Mesenchymal stem cell (in vitro differentiated cells and primary cell): ENCODE data around the gene SAT1.

Experiments used
- DNase-seq: peaks from one replicate; pipeline ENCODE4 v3.0.0-alpha.2; 2013
- H2AFZ ChIP-seq: one replicate; pipeline ENCODE4 v1.6.1; 2013; ENCODE audit warnings: low read depth, mild to moderate bottlenecking, control low read depth, inconsistent platforms, low read length, moderate library complexity
- H2AK5ac ChIP-seq: 2 replicates; pipeline ENCODE4 v1.6.1; 2013; ENCODE audit warnings: low read length, moderate library complexity, mild to moderate bottlenecking, inconsistent platforms; ENCODE audit not compliant: severe bottlenecking
- H2BK120ac ChIP-seq: one replicate; pipeline ENCODE4 v1.6.1; 2013; ENCODE audit warnings: low read depth, mild to moderate bottlenecking, inconsistent platforms, low read length, moderate library complexity
- H2BK12ac ChIP-seq, 2 experiments: one replicate each; pipeline ENCODE4 v1.6.1; 2013; ENCODE audit warnings: inconsistent platforms in 2 of 2, low read length in 2 of 2, mild to moderate bottlenecking in 2 of 2, moderate library complexity in 2 of 2, control low read depth in 1 of 2
- H2BK15ac ChIP-seq: one replicate; pipeline ENCODE4 v1.6.1; 2013; ENCODE audit warnings: mild to moderate bottlenecking, low read depth, inconsistent platforms; ENCODE audit not compliant: poor library complexity, severe bottlenecking
- H2BK5ac ChIP-seq: 2 replicates; pipeline ENCODE4 v1.6.1; 2013; ENCODE audit warnings: low read depth, mild to moderate bottlenecking, low read length, control low read depth, inconsistent platforms; ENCODE audit not compliant: poor library complexity, severe bottlenecking
- H3K14ac ChIP-seq, 2 experiments: one replicate each; pipeline ENCODE4 v1.6.1; 2013; ENCODE audit warnings: inconsistent platforms in 2 of 2, low read length in 2 of 2, control low read depth in 1 of 2, mild to moderate bottlenecking in 1 of 2, moderate library complexity in 1 of 2
- H3K18ac ChIP-seq, 2 experiments: one replicate each; pipeline ENCODE4 v1.6.1; 2013; ENCODE audit warnings: inconsistent platforms in 2 of 2, low read length in 2 of 2, control low read depth in 1 of 2, low read depth in 1 of 2, mild to moderate bottlenecking in 1 of 2
- H3K23ac ChIP-seq, 2 experiments: one replicate each; pipeline ENCODE4 v1.6.1; 2013; ENCODE audit warnings: inconsistent platforms in 2 of 2, low read length in 2 of 2, mild to moderate bottlenecking in 2 of 2, moderate library complexity in 2 of 2, control low read depth in 1 of 2
- H3K27ac ChIP-seq: 2 replicates; pipeline ENCODE4 v1.5.1; 2013; ENCODE audit warnings: mild to moderate bottlenecking, moderate library complexity, low read length, control low read depth, inconsistent platforms; ENCODE audit not compliant: poor library complexity, severe bottlenecking
- H3K27me3 ChIP-seq, 2 experiments: 2 replicates each; pipeline versions ENCODE4 v1.6.1 to v1.7.0; 2013; ENCODE audit warnings: low read length in 2 of 2, mild to moderate bottlenecking in 2 of 2, moderate library complexity in 2 of 2, control low read depth in 1 of 2, inconsistent platforms in 1 of 2; ENCODE audit not compliant: control insufficient read depth in 1 of 2, insufficient read depth in 1 of 2
- H3K36me3 ChIP-seq, 2 experiments: 2 replicates each; pipeline versions ENCODE4 v1.6.1 to v1.7.0; 2013; ENCODE audit warnings: low read length in 2 of 2, control low read depth in 1 of 2, inconsistent platforms in 1 of 2, low read depth in 1 of 2, mild to moderate bottlenecking in 1 of 2; ENCODE audit not compliant: insufficient read depth in 2 of 2, control insufficient read depth in 1 of 2
- H3K4ac ChIP-seq, 2 experiments: one replicate each; pipeline ENCODE4 v1.6.1; 2013; ENCODE audit warnings: inconsistent platforms in 2 of 2, low read length in 2 of 2, mild to moderate bottlenecking in 2 of 2, moderate library complexity in 2 of 2, control low read depth in 1 of 2, low read depth in 1 of 2
- H3K4me1 ChIP-seq: 2 replicates; pipeline ENCODE4 v1.6.1; 2013; ENCODE audit warnings: low read depth, low read length, control low read depth; ENCODE audit not compliant: control insufficient read depth, insufficient read depth
- H3K4me2 ChIP-seq: 2 replicates; pipeline ENCODE4 v1.6.1; 2013; ENCODE audit warnings: low read length, mild to moderate bottlenecking, inconsistent platforms; ENCODE audit not compliant: poor library complexity, severe bottlenecking
- H3K4me3 ChIP-seq, 2 experiments: 2 replicates each; pipeline versions ENCODE4 v1.5.1 to v1.7.0; 2013; ENCODE audit warnings: low read length in 2 of 2, mild to moderate bottlenecking in 2 of 2, control low read depth in 1 of 2, low read depth in 1 of 2; ENCODE audit not compliant: insufficient read depth in 1 of 2
- H3K79me1 ChIP-seq: replicated peaks from 2 replicates; pipeline ENCODE4 v1.6.1; 2013; ENCODE audit warnings: mild to moderate bottlenecking, control low read depth, low read length, inconsistent platforms; ENCODE audit not compliant: poor library complexity, severe bottlenecking
- H3K9ac ChIP-seq: 2 replicates; pipeline ENCODE4 v1.7.0; 2013; ENCODE audit warnings: mild to moderate bottlenecking, low read length, moderate library complexity
- H3K9me3 ChIP-seq: 2 replicates; pipeline ENCODE4 v1.7.0; 2013; ENCODE audit warnings: mild to moderate bottlenecking, low read length; ENCODE audit not compliant: control insufficient read depth
- H4K8ac ChIP-seq: one replicate; pipeline ENCODE4 v1.6.1; 2013; ENCODE audit warnings: inconsistent platforms, mild to moderate bottlenecking, low read length, moderate library complexity
- H4K91ac ChIP-seq: one replicate; pipeline ENCODE4 v1.6.1; 2013; ENCODE audit warnings: mild to moderate bottlenecking, low read length, inconsistent platforms
- WGBS: methylation state at CpG from one replicate; pipeline ENCODE4 v1.1.7; 2013; ENCODE audit warnings: mixed read lengths; 5-methylcytosine and 5-hydroxymethylcytosine counted together

The SAT1 gene

GRCh38 chrX:23792861-23793553 lies 10.0 kb downstream of the SAT1 start:
- WGBS = 62% methylated on average over 6 of the region's 6 CpGs

GRCh38 chrX:23795221-23795620 lies 12.2 kb downstream of the SAT1 start:
- Histone ChIP-seq H2BK120ac (no peak overlapping the region), H2BK12ac (no peak overlapping the region)
- 82% methylated on average over 6 of the region's 8 CpGs for WGBS

More at GRCh38 chrX:23792861-23793553, 10.0 kb downstream of the SAT1 start:
- Histone ChIP-seq H2AK5ac (no peak overlapping the region), H2BK120ac (no peak overlapping the region), H3K4me2 (no peak overlapping the region), H2BK15ac (no peak overlapping the region), H3K4me1 (no peaks in the 10 kb centered on the region), H3K36me3 (no peaks in the 10 kb centered on the region), H2BK5ac (no peak overlapping the region), H4K8ac (no peak overlapping the region), H3K27ac (no peak overlapping the region), H3K27me3 (peaks cover 0 to 10% of the 10 kb centered on the region in 2 experiments), H3K23ac (no peak overlapping the region), H4K91ac (no peak overlapping the region), H3K4me3 (no peak overlapping the region), H3K4ac (no peak overlapping the region), H2BK12ac (no peak overlapping the region), H3K79me1 (no peaks in the 10 kb centered on the region), H3K14ac (no peak overlapping the region), H2AFZ (no peak overlapping the region), H3K18ac (no peak overlapping the region), H3K9me3 (no peaks in the 10 kb centered on the region), H3K9ac (no peak overlapping the region)
- DNase-seq = no peak

GRCh38 chrX:23797371-23798128 lies 14.6 kb downstream of the SAT1 start:
- Histone ChIP-seq H3K27ac (no peak overlapping the region), H3K14ac (no peak overlapping the region), H3K4me1 (no peaks in the 10 kb centered on the region), H4K8ac (no peak overlapping the region), H3K36me3 (no peaks in the 10 kb centered on the region), H3K79me1 (no peaks in the 10 kb centered on the region), H3K27me3 (peaks cover 0 to 10% of the 10 kb centered on the region in 2 experiments), H3K4me2 (no peak overlapping the region), H2AK5ac (no peak overlapping the region), H2BK120ac (no peak overlapping the region), H2AFZ (no peak overlapping the region), H4K91ac (no peak overlapping the region), H3K23ac (no peak overlapping the region), H3K9me3 (no peaks in the 10 kb centered on the region), H3K4me3 (no peak overlapping the region), H2BK15ac (no peak overlapping the region), H3K18ac (no peak overlapping the region), H2BK5ac (no peak overlapping the region), H3K4ac (no peak overlapping the region), H3K9ac (no peak overlapping the region), H2BK12ac (no peak overlapping the region)
- WGBS = 84% methylated on average over 9 of the region's 12 CpGs
- DNase-seq = no peak

More at GRCh38 chrX:23795221-23795620, 12.2 kb downstream of the SAT1 start:
- Histone ChIP-seq H3K4me3 (no peak overlapping the region), H3K79me1 (no peaks in the 10 kb centered on the region), H2BK5ac (no peak overlapping the region), H3K4ac (no peak overlapping the region), H2BK15ac (no peak overlapping the region), H3K27ac (no peak overlapping the region), H3K4me2 (no peak overlapping the region), H3K9ac (no peak overlapping the region), H3K27me3 (peaks cover 0 to 10% of the 10 kb centered on the region in 2 experiments), H2AFZ (no peak overlapping the region), H3K36me3 (no peaks in the 10 kb centered on the region), H3K14ac (no peak overlapping the region), H3K23ac (no peak overlapping the region), H2AK5ac (no peak overlapping the region), H4K91ac (no peak overlapping the region), H4K8ac (no peak overlapping the region), H3K9me3 (no peaks in the 10 kb centered on the region), H3K18ac (no peak overlapping the region), H3K4me1 (no peaks in the 10 kb centered on the region)
- no peak for DNase-seq

- H3K9ac ChIP-seq = no peak overlapping the region
- no peak overlapping the region for H2BK120ac ChIP-seq
- H3K4ac ChIP-seq = no peak overlapping the region
- no peaks in the 10 kb centered on the region for H3K79me1 ChIP-seq
- WGBS = 100% methylated on average over 2 of the region's 6 CpGs
- no peak overlapping the region for H3K18ac ChIP-seq
- no peak overlapping the region for H2BK5ac ChIP-seq
- H3K4me2 ChIP-seq = no peak overlapping the region
- H2BK12ac ChIP-seq = no peak overlapping the region
- H4K8ac ChIP-seq = no peak overlapping the region
- H3K9me3 ChIP-seq = no peaks in the 10 kb centered on the region
- H3K4me1 ChIP-seq = peaks cover 4% of the 10 kb centered on the region
- no peak overlapping the region for H3K4me3 ChIP-seq
- DNase-seq = peak; percentile 46
- no peak overlapping the region for H3K14ac ChIP-seq
- no peaks in the 10 kb centered on the region for H3K36me3 ChIP-seq
- H2BK15ac ChIP-seq = no peak overlapping the region
- H3K27me3 ChIP-seq = peaks cover 0 to 5% of the 10 kb centered on the region in 2 experiments
- no peak overlapping the region for H3K27ac ChIP-seq
- no peak overlapping the region for H2AFZ ChIP-seq
- no peak overlapping the region for H4K91ac ChIP-seq
- H2AK5ac ChIP-seq = no peak overlapping the region
- H3K23ac ChIP-seq = no peak overlapping the region
Observed at GRCh38 chrX:23799469-23800065, 16.6 kb downstream of the SAT1 start.
